AG09309 (cell line): ENCODE measurements around the gene S1PR5.

Experiments
- DNase-seq: peaks from one replicate; pipeline ENCODE4 v3.0.0-alpha.2; 2010; ENCODE audit warnings: low read depth
- H3K4me3 ChIP-seq: 2 replicates; pipeline ENCODE4 v1.5.1; 2011; ENCODE audit warnings: mild to moderate bottlenecking, low read depth, low read length, moderate library complexity; ENCODE audit not compliant: control insufficient read depth
- TF ChIP-seq, protein P1 (sequence below): IDR thresholded peaks from 2 replicates; pipeline ENCODE4 v1.5.1; 2011; ENCODE audit warnings: mild to moderate bottlenecking, low read depth, low read length, inconsistent platforms; ENCODE audit not compliant: insufficient read depth, control insufficient read depth; ENCODE audit errors: missing control alignments

S1PR5 gene

DNA sequence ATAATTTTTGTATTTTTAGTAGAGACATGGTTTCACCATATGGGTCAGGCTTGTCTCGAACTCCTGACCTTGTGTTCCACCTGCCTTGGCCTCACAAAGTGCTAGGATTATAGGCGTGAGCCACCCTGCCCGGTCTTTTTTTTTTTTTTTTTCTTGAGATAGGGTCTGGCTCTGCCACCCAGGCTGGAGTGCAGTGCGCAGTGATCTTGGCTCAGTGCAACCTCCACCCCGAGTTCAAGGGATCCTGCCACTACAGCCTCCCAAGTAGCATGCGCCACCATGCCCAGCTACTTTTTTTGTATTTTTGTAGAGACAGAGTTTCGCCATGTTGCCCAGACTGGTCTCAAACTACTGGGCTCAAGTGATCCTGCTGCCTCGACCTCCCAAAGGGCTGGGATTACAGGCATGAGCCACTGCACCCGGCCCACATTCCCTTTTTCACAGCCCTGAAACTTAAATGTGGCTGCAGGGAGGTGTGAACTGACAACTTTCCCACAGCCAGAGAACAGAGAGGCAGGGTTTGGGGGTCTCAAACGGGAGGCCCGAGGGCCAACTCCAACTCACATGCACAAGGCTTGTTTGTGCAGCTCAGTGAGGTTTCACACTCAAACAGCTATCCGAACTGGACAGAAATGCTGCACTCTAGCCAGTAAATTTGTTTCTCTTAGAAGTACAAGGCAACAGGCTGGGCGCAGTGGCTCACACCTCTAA is 4.4 kb upstream of the S1PR5 start:
- no peak overlapping the region for H3K4me3 ChIP-seq
- TF ChIP-seq, protein P1, sequence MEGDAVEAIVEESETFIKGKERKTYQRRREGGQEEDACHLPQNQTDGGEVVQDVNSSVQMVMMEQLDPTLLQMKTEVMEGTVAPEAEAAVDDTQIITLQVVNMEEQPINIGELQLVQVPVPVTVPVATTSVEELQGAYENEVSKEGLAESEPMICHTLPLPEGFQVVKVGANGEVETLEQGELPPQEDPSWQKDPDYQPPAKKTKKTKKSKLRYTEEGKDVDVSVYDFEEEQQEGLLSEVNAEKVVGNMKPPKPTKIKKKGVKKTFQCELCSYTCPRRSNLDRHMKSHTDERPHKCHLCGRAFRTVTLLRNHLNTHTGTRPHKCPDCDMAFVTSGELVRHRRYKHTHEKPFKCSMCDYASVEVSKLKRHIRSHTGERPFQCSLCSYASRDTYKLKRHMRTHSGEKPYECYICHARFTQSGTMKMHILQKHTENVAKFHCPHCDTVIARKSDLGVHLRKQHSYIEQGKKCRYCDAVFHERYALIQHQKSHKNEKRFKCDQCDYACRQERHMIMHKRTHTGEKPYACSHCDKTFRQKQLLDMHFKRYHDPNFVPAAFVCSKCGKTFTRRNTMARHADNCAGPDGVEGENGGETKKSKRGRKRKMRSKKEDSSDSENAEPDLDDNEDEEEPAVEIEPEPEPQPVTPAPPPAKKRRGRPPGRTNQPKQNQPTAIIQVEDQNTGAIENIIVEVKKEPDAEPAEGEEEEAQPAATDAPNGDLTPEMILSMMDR, result no peak
- DNase-seq, result no peak

DNA sequence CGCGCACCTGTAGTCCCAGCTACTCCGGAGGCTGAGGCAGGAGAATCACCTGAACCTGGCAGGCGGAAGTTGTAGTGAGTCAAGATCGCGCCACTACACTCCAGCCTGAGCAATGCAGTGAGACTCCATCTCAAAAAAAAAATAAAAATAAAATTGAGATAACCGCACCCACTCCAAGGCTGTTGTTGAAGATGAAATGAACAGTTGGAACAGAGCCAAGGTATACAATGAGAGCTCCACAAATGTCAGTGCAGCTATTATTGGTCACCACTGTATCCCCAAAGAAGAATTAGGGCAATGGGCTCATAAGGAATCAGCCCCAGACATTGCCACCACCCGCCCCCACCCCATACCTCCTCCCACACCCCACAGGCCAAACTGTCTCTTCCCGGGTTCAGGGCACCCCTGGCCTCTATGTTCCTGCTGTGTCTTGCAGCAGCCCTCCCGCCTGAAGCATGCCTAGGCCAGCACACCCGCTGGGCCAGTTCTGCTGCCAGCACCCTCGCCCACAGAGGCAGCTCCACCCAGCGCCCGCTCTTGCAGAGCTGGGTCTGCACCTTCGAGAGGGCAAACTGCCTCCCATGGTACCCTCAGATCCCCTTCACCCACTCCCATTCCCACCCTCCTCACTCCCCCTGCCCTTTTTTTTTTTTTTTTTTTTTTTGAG is 3.5 kb upstream of the S1PR5 start:
- no peak overlapping the region for H3K4me3 ChIP-seq
- TF ChIP-seq, protein P1, result no peak
- no peak for DNase-seq

DNA sequence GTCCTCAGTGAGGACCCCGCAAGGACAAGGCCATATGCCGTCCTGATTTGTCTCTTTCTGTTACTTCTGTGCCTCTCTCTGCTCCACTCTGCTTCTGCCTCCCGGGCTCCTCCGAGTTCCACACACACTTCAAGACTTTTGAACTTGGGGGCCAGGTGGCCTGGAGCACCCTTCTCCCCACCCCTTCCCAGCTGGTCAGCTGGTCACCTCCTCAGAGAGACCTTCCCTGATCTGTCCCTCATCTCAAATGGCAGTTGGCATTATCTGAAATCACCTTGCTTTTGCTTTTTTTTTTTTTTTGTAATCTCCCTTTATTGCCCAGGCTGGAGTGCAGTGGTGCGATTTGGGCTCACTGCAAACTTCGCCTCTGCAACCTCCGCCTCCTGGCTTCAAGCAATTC is 2.2 kb upstream of the S1PR5 start:
- TF ChIP-seq, protein P1, result no peak
- DNase-seq, result no peak
- H3K4me3 ChIP-seq, result no peak overlapping the region

DNA sequence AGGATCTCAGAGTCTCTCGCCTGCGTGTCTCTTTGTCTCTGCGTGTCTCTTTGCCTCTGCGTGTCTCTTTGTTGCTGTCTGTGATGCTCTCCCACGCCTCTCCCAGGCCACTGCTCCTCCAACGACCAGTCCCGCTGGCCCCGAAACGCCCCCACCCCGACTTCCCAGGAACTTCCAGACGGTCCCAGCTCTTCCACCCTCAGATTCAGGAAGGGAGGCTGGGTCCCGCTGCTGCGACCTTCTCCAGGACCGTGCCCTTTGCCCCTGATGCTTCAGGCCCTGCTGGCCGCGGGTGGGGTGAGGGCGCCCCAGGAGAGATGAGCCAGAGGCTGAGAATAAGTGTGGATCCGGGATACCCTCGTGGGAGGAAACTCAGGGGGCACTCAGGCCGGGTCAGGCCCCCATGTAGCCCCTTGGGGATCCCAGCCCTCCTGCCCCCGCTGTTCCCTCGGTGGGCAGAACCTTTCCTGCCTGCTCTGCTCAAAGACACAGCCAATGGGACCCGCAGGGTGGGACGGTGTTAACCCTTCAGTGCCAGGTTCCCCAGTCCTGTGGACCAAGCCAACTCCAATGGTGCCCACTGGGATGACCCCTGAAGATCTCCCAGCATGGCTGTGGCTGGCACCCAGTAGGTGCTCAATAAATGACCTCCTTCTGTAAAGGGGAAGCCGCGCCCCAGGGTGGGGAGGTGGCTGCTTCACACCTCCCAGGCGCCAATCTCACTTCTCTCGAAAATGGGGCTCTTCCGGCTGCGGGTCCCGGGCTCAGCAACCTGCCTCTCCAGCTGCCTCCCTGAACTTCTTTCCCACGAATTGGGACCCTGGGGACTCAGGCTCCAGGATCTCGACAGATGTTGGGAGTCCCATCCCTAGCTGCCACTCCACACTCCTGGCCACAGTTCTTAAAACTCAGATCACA is 1.5 kb upstream of the S1PR5 start:
- TF ChIP-seq, protein P1, result no peak
- DNase-seq, result no peak
- H3K4me3 ChIP-seq, result no peak overlapping the region

DNA sequence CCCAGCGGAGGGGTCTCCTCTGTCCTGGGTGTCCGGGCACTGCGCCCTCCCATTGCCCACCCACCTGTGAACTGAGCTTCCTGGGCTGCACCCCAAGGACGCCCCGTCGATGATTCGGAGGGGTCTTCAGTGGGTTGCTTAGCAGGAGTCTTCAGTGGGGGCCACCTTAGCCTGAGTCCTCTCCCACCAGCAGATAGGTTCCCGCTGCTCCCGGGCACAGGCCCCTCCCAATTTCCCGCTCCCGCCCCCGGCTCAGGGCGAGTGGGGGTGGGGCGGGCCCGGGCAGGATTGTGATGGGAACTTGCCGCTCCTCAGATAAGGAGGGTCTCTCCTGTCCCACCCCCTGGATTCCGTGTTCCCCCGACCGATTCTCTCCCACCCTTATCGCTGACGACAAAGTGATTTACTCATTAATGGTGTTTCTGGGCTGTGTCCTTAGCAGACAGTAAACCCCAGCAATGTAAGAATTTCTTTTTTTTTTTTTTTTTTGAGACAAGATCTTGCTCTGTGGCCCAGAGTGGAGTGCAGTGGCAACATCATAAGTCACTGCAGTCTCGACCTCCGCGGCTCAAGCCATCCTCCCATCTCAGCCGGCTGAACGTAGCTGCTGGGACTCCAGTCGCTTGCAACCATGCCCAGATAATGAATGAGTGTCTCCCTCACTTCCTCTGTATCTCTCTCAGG is 655 bp upstream of the S1PR5 start:
- TF ChIP-seq, protein P1, result no peak
- no peak for DNase-seq
- peak overlapping the region; percentile 41 for H3K4me3 ChIP-seq
